Transverse colon (tissue), 4 donors: ENCODE data around the gene CAD. TPM values are rescaled to one million over a fixed set of nuclear protein-coding genes. Genes with fewer than 3 reads are reported as not detected.

Experiments
- DNase-seq: peaks from one replicate; pipeline ENCODE4 v3.0.0-alpha.2; 2019
- H3K27ac ChIP-seq, 4 donors: fragments of 200-600 bp; sonication (generic); 2 replicates each; pipeline ENCODE4 v1.5.1; 2016 to 2018; ENCODE audit warnings: inconsistent platforms in 4 of 4
- H3K27me3 ChIP-seq: fragments of 200-600 bp; sonication (generic); 2 replicates; pipeline ENCODE4 v1.5.1; 2017; ENCODE audit warnings: inconsistent platforms
- H3K36me3 ChIP-seq, 4 donors: fragments of 200-600 bp; sonication (generic); 2 replicates each; pipeline ENCODE4 v1.5.1; 2017 to 2019; ENCODE audit warnings: inconsistent platforms in 4 of 4
- H3K4me1 ChIP-seq, 4 donors: fragments of 200-600 bp; sonication (generic); 2 replicates each; pipeline ENCODE4 v1.5.1; 2017 to 2020; ENCODE audit warnings: inconsistent platforms in 4 of 4
- H3K4me3 ChIP-seq, 4 donors: fragments of 200-600 bp; sonication (generic); 1 replicate in 1 of 4; 2 replicates in 3 of 4; pipeline versions ENCODE4 v1.5.1 to v1.6.1; 2017 to 2019; ENCODE audit warnings: inconsistent platforms in 4 of 4
- H3K9me3 ChIP-seq, 2 donors: fragments of 200-600 bp; sonication (generic); 2 replicates each; pipeline ENCODE4 v1.5.1; 2017 to 2019; ENCODE audit warnings: inconsistent platforms in 2 of 2
- CTCF ChIP-seq, 5 experiments: fragments of 200-600 bp in 3 of 5; fragments of 450-650 bp in 2 of 5; sonication (generic) in 3 of 5; IDR thresholded peaks; 1 replicate in 2 of 5; 2 replicates in 3 of 5; pipeline ENCODE4 v1.5.1; 2016 to 2017; ENCODE audit warnings: antibody characterized with exemption in 5 of 5, inconsistent platforms in 3 of 5, mild to moderate bottlenecking in 2 of 5, moderate library complexity in 1 of 5
- EP300 ChIP-seq: sonication (generic); formaldehyde crosslinking; IDR thresholded peaks from one replicate; pipeline ENCODE4 v1.6.1; 2017; ENCODE audit warnings: antibody characterized with exemption, low read depth
- POLR2A ChIP-seq: fragments of 450-650 bp; IDR thresholded peaks from one replicate; pipeline ENCODE4 v1.6.1; 2016; ENCODE audit warnings: antibody characterized with exemption, mild to moderate bottlenecking, moderate library complexity
- POLR2AphosphoS5 ChIP-seq, 3 donors: sonication (generic); formaldehyde crosslinking; IDR thresholded peaks; one replicate each; pipeline ENCODE4 v1.6.1; 2016; ENCODE audit warnings: antibody characterized with exemption in 3 of 3
- WGBS, 2 donors: methylation state at CpG; one replicate each; pipeline ENCODE4 v1.1.5; 2018; ENCODE audit warnings: low coverage in 1 of 2; 5-methylcytosine and 5-hydroxymethylcytosine counted together
- in situ Hi-C, 4 donors: fragments of 200-750 bp; cut with MboI; loops; one replicate each; pipeline versions ENCODE4 v1.15.0 to v1.15.1; 2017; ENCODE audit warnings: low sequenced_read_pairs in 3 of 4, low pct_ligation_motif_present in 1 of 4, low pct_unique_long_range_greater_than_20kb in 1 of 4
- intact Hi-C: fragments of 100-400 bp; cut with DNase I; formaldehyde crosslinking; loops from one replicate; pipeline ENCODE4 v1.15.1; 2023; ENCODE audit warnings: low total_unique reads
- total RNA-seq, 4 donors: library from RNA; depleted of rRNA; stranded (reverse); fragments of >200 nt; gene quantifications; one replicate each; pipeline ENCODE4 v1.1.0, GENCODE V29; 2016

The CAD gene
- total RNA-seq, 4 donors from 2014 or later = 11.9 to 25.9 (median 16.6) TPM

GRCh38 chr2:27242614-27242951 lies 25.4 kb downstream of the CAD start:
- in situ Hi-C loops = no loop called here
- Histone ChIP-seq H3K27ac (no peak overlapping the region), H3K27me3 (no peaks in the 10 kb centered on the region), H3K9me3 (no peaks in the 10 kb centered on the region), H3K4me3 (no peak overlapping the region), H3K36me3 (peaks cover 0 to 26% (median 8%) of the 10 kb centered on the region in 4 donors), H3K4me1 (no peaks in the 10 kb centered on the region)
- no peak for DNase-seq
- intact Hi-C loops = no loop called here
- 97% methylated on average over 16 of the region's 16 CpGs; no CpG with 5 or more reads in 1 of the 2 donors for WGBS, 2 donors
- TF ChIP-seq POLR2A = no peak
- TF ChIP-seq POLR2AphosphoS5 (IDR thresholded peaks at IDR 0.05) = no peak
- TF ChIP-seq EP300 = no peak
- TF ChIP-seq CTCF (IDR thresholded peaks at IDR 0.05) = no peak

GRCh38 chr2:27243391-27244130 lies 26.4 kb downstream of the CAD start:
- in situ Hi-C loops (no loop called here), intact Hi-C loops (no loop called here)
- peaks cover 0 to 16% (median 6%) of the 10 kb centered on the region in 4 donors for H3K36me3 ChIP-seq
- H3K27ac ChIP-seq = no peak overlapping the region
- WGBS, 2 donors = 87 to 96% methylated on average over 5 to 19 of the region's 19 CpGs
- TF ChIP-seq EP300 (no peak), POLR2AphosphoS5 (IDR thresholded peaks at IDR 0.05) (no peak), CTCF (IDR thresholded peaks at IDR 0.05) (no peak), POLR2A (no peak)
- no peak overlapping the region for H3K4me3 ChIP-seq
- H3K27me3 ChIP-seq = no peaks in the 10 kb centered on the region
- H3K9me3 ChIP-seq = no peaks in the 10 kb centered on the region
- no peak for DNase-seq
- H3K4me1 ChIP-seq = no peaks in the 10 kb centered on the region

GRCh38 chr2:27245116-27245515 lies 27.9 kb downstream of the CAD start:
- in situ Hi-C loops (no loop called here), intact Hi-C loops (no loop called here)
- TF ChIP-seq EP300 (no peak), POLR2A (no peak), CTCF (IDR thresholded peaks at IDR 0.05) (no peak), POLR2AphosphoS5 (IDR thresholded peaks at IDR 0.05) (no peak)

GRCh38 chr2:27245626-27246025 lies 28.5 kb downstream of the CAD start:
- WGBS, 2 donors = 82 to 91% methylated on average over 4 of the region's 4 CpGs
- no peaks in the 10 kb centered on the region for H3K9me3 ChIP-seq
- H3K4me3 ChIP-seq = no peak overlapping the region
- intact Hi-C loops (no loop called here), in situ Hi-C loops (no loop called here)
- H3K4me1 ChIP-seq = peaks cover 0 to 9% (median 2%) of the 10 kb centered on the region in 4 donors
- DNase-seq = no peak
- H3K27ac ChIP-seq = no peak overlapping the region
- no peak for TF ChIP-seq POLR2A
- TF ChIP-seq CTCF (IDR thresholded peaks at IDR 0.05) = no peak
- no peak for TF ChIP-seq POLR2AphosphoS5 (IDR thresholded peaks at IDR 0.05)
- TF ChIP-seq EP300 = no peak
- peaks cover 0 to 5% (median 0%) of the 10 kb centered on the region in 4 donors for H3K36me3 ChIP-seq
- peaks cover 9% of the 10 kb centered on the region for H3K27me3 ChIP-seq

More at GRCh38 chr2:27245116-27245515, 27.9 kb downstream of the CAD start:
- 82 to 85% methylated on average over 9 to 10 of the region's 10 CpGs for WGBS, 2 donors
- H3K36me3 ChIP-seq = peaks cover 0 to 10% (median 0%) of the 10 kb centered on the region in 4 donors
- H3K27me3 ChIP-seq = peaks cover 4% of the 10 kb centered on the region
- peaks cover 0 to 6% (median 2%) of the 10 kb centered on the region in 4 donors for H3K4me1 ChIP-seq
- H3K9me3 ChIP-seq = no peaks in the 10 kb centered on the region
- no peak overlapping the region for H3K27ac ChIP-seq
- no peak for DNase-seq
- H3K4me3 ChIP-seq = no peak overlapping the region
